Measurements from ENCODE around the gene NXPH4. TPM values are rescaled to one million over a fixed set of nuclear protein-coding genes. Genes with fewer than 3 reads are reported as not detected.
A peak's percentile ranks its signal among the peaks of the same experiment; 100 is the strongest.

Gene NXPH4
- total and polyA plus RNA-seq, 2 donors (not counting 1 experiment from before 2014, with no cell fraction given) = 3.5 to 8.6 TPM

DNA sequence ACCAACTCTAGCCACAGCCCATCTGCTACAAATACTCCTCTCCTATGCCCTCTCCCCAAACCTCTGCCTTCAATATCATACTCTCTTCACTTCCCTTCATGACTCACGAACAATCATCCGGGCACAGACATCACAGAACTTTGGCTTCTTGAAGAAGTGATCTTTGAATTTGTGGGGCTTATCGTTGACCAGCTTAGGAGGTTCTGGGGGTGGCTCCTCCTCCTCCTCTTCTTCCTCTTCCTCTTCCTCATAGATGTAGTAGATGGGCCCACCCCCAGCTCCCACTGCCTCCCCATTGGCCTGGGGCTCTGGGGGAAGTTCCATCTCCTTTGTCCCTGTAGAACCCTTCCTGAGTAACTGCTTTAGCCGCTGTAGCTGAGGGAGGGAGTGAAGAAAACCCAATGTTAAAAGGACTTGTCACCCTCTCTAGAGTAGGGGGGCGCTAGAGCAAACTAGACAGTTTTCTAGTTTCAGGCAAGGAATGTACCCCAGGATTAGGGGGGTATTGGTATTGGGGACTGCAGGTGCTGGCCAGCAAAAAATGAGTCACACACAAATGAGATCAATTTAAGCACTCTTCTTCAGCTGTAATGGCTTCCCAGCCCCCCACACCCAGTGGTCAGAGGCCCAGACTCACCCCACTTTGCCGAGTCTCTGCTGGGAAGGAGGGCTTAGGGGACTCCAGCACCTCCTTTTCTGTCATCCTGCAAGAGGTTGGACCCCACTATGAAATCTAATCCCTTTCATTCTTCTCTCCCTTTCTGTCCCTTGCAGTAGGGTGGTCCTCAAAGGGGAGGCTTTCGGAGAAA lies 32.5 kb downstream of the NXPH4 start:
- Histone ChIP-seq H3K9ac (ENCODE audit: low read length) (no peak overlapping the region), H3K4me3 (ENCODE audit: control extremely low read depth in 1 of 5, extremely low read depth in 1 of 5, insufficient read depth in 1 of 5, low read depth in 2 of 5, low read length in 4 of 5) (peak overlapping the region in 1 of 5 experiments; percentile 21), H3K36me3 (replicated peaks in 1 of 2; ENCODE audit: control extremely low read depth in 1 of 2, control insufficient read depth in 1 of 2, extremely low read depth in 1 of 2, insufficient read depth in 2 of 2, low read length in 1 of 2) (no peaks in the 10 kb centered on the region), H2AFZ (ENCODE audit: insufficient read depth, low read depth, low read length, poor library complexity, severe bottlenecking) (peak overlapping the region; percentile 32), H4K20me1 (ENCODE audit: control insufficient read depth, insufficient read depth, low read length, poor library complexity, severe bottlenecking) (no peaks in the 10 kb centered on the region), H3K27ac (ENCODE audit: low read length in 2 of 2) (no peak overlapping the region), H3K27me3 (replicated peaks in 1 of 4; ENCODE audit: control extremely low read depth in 1 of 4, control insufficient read depth in 3 of 4, insufficient read depth in 4 of 4, low read length in 3 of 4) (peaks cover 0 to 10% (median 2%) of the 10 kb centered on the region in 4 experiments), H3K4me2 (replicated peaks; ENCODE audit: low read depth, low read length, poor library complexity, severe bottlenecking) (peak overlapping the region; percentile 51), H3K9me3 (ENCODE audit: control extremely low read depth in 1 of 3, control insufficient read depth in 2 of 3, insufficient read depth in 1 of 3, low read length in 2 of 3) (peaks cover 0 to 5% (median 0%) of the 10 kb centered on the region in 3 donors), H3K4me1 (ENCODE audit: control insufficient read depth in 2 of 2, insufficient read depth in 2 of 2, low read length in 2 of 2) (peaks cover 8 to 12% of the 10 kb centered on the region in 2 donors), H3K79me2 (ENCODE audit: control insufficient read depth, insufficient read depth, low read length) (no peaks in the 10 kb centered on the region)
- Mint-ChIP-seq H3K4me1 (peaks cover 12% of the 10 kb centered on the region), H3K9me3 (ENCODE audit: insufficient read depth) (no peaks in the 10 kb centered on the region), H3K27me3 (no peaks in the 10 kb centered on the region), H3K4me3 (peak overlapping the region; percentile 44), H3K27ac (no peak overlapping the region)
- no peak for TF ChIP-seq EZH2 (IDR thresholded peaks at IDR 0.05; ENCODE audit: borderline replicate concordance, insufficient read depth, low read depth, low read length, poor library complexity, severe bottlenecking)
- TF ChIP-seq, protein P1, sequence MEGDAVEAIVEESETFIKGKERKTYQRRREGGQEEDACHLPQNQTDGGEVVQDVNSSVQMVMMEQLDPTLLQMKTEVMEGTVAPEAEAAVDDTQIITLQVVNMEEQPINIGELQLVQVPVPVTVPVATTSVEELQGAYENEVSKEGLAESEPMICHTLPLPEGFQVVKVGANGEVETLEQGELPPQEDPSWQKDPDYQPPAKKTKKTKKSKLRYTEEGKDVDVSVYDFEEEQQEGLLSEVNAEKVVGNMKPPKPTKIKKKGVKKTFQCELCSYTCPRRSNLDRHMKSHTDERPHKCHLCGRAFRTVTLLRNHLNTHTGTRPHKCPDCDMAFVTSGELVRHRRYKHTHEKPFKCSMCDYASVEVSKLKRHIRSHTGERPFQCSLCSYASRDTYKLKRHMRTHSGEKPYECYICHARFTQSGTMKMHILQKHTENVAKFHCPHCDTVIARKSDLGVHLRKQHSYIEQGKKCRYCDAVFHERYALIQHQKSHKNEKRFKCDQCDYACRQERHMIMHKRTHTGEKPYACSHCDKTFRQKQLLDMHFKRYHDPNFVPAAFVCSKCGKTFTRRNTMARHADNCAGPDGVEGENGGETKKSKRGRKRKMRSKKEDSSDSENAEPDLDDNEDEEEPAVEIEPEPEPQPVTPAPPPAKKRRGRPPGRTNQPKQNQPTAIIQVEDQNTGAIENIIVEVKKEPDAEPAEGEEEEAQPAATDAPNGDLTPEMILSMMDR (IDR thresholded peaks at IDR 0.05) = no peak
- DNase-seq (no peak), ATAC-seq (ENCODE audit: low read depth) (peak; percentile 24)
- POLR2A ChIA-PET = interaction anchor here (0.6 kb wide), 1 partner anchor 17 kb away, joined by 5 read pairs; no protein-coding TSS in a partner anchor
- CTCF ChIA-PET = interaction anchor here (0.5 to 31.1 kb wide), 7 partner anchors 24 to 1289 kb away, joined by 3 to 838 read pairs (median 3); partner anchors contain the start of gene NXPH4
- WGBS (ENCODE audit: insufficient coverage) = 70% methylated on average over 2 of the region's 7 CpGs
- intact Hi-C loops (cut with micrococcal nuclease) = no loop called here

DNA sequence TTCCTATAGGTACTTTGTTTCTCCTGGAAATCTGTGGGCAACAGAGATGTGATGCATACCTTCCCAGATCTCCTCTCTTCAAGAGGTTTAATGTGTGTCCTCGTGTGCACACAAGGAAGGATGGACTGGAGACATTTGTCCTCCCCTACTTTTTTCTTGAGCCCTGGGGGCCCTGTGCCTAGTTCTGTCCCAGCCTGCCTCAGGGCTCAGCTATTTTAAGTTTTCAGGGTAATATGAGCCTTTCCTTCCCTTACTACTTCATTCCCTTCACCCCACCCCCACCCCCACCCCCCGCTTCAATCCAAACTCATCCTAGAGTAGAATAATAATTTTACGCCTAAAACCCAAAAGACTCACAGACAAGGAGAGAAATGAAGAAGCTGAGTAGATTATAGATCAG lies 33.9 kb downstream of the NXPH4 start:
- Mint-ChIP-seq H3K9me3 (ENCODE audit: insufficient read depth) (no peaks in the 10 kb centered on the region), H3K27me3 (no peaks in the 10 kb centered on the region), H3K4me1 (peaks cover 10% of the 10 kb centered on the region), H3K4me3 (no peak overlapping the region), H3K27ac (no peak overlapping the region)
- DNase-seq = no peak
- peaks cover 2 to 11% of the 10 kb centered on the region in 2 experiments for H3K36me3 ChIP-seq (replicated peaks in 1 of 2; ENCODE audit: control extremely low read depth in 1 of 2, control insufficient read depth in 1 of 2, extremely low read depth in 1 of 2, insufficient read depth in 2 of 2, low read length in 1 of 2)
- no peaks in the 10 kb centered on the region for H3K27me3 ChIP-seq (replicated peaks in 1 of 4; ENCODE audit: control extremely low read depth in 1 of 4, control insufficient read depth in 3 of 4, insufficient read depth in 4 of 4, low read length in 3 of 4)
- no peak overlapping the region for H3K27ac ChIP-seq (ENCODE audit: low read length in 2 of 2)
- H3K79me2 ChIP-seq (ENCODE audit: control insufficient read depth, insufficient read depth, low read length) = no peaks in the 10 kb centered on the region
- TF ChIP-seq EZH2 (IDR thresholded peaks at IDR 0.05; ENCODE audit: borderline replicate concordance, insufficient read depth, low read depth, low read length, poor library complexity, severe bottlenecking) = no peak
- intact Hi-C loops (cut with micrococcal nuclease) = no loop called here
- ChIA-PET CTCF (interaction anchor here (0.7 to 31.1 kb wide), 2 partner anchors 34 to 1548 kb away, joined by 3 to 838 read pairs; partner anchors contain the start of gene NXPH4), POLR2A (interaction anchor here (0.6 kb wide), 2 partner anchors 203 to 560 kb away, joined by 6 to 7 read pairs; no protein-coding TSS in a partner anchor)
- H4K20me1 ChIP-seq (ENCODE audit: control insufficient read depth, insufficient read depth, low read length, poor library complexity, severe bottlenecking) = no peaks in the 10 kb centered on the region
- peaks cover 7 to 10% of the 10 kb centered on the region in 2 donors for H3K4me1 ChIP-seq (ENCODE audit: control insufficient read depth in 2 of 2, insufficient read depth in 2 of 2, low read length in 2 of 2)
- no peak overlapping the region for H3K4me3 ChIP-seq (ENCODE audit: control extremely low read depth in 1 of 5, extremely low read depth in 1 of 5, insufficient read depth in 1 of 5, low read depth in 2 of 5, low read length in 4 of 5)
- 63% methylated on average over 1 of the region's 3 CpGs for WGBS (ENCODE audit: insufficient coverage)
- no peak for ATAC-seq (ENCODE audit: low read depth)
- H3K9ac ChIP-seq (ENCODE audit: low read length) = no peak overlapping the region
- H3K9me3 ChIP-seq (ENCODE audit: control extremely low read depth in 1 of 3, control insufficient read depth in 2 of 3, insufficient read depth in 1 of 3, low read length in 2 of 3) = peaks cover 0 to 5% (median 0%) of the 10 kb centered on the region in 3 donors
- no peak overlapping the region for H2AFZ ChIP-seq (ENCODE audit: insufficient read depth, low read depth, low read length, poor library complexity, severe bottlenecking)
- H3K4me2 ChIP-seq (replicated peaks; ENCODE audit: low read depth, low read length, poor library complexity, severe bottlenecking) = no peak overlapping the region

All from B cell (primary cell).